Ishikawa (cell line): Measurements from ENCODE around the gene PDZD7.

Source experiments
- CEBPB ChIP-seq: IDR thresholded peaks from 2 replicates; pipeline ENCODE4 v1.6.1; 2012
- CREB1 ChIP-seq: IDR thresholded peaks from 2 replicates; pipeline ENCODE4 v1.6.1; 2012; ENCODE audit warnings: low read depth
- EGR1 ChIP-seq: IDR thresholded peaks from 2 replicates; pipeline ENCODE4 v1.6.1; 2012
- EP300 ChIP-seq: IDR thresholded peaks from 2 replicates; pipeline ENCODE4 v1.6.1; 2012; ENCODE audit warnings: borderline replicate concordance
- FOXM1 ChIP-seq: IDR thresholded peaks from 2 replicates; pipeline ENCODE4 v1.6.1; 2012; ENCODE audit warnings: low read depth, borderline replicate concordance
- MAX ChIP-seq: IDR thresholded peaks from 2 replicates; pipeline ENCODE4 v1.6.1; 2012
- NFIC ChIP-seq: IDR thresholded peaks from 2 replicates; pipeline ENCODE4 v1.6.1; 2012
- RAD21 ChIP-seq: IDR thresholded peaks from 2 replicates; pipeline ENCODE4 v1.6.1; 2012; ENCODE audit warnings: low read depth
- TAF1 ChIP-seq: IDR thresholded peaks from 2 replicates; pipeline ENCODE4 v1.6.1; 2012; ENCODE audit warnings: low read depth, mild to moderate bottlenecking
- TCF12 ChIP-seq: IDR thresholded peaks from 2 replicates; pipeline ENCODE4 v1.6.1; 2012; ENCODE audit warnings: low read depth
- TEAD4 ChIP-seq: IDR thresholded peaks from 2 replicates; pipeline ENCODE4 v1.6.1; 2012
- USF1 ChIP-seq: IDR thresholded peaks from 2 replicates; pipeline ENCODE4 v1.6.1; 2012
- YY1 ChIP-seq: IDR thresholded peaks from 2 replicates; pipeline ENCODE4 v1.6.1; 2012; ENCODE audit warnings: low read depth
- ZBTB7A ChIP-seq: IDR thresholded peaks from 2 replicates; pipeline ENCODE4 v1.6.1; 2012; ENCODE audit warnings: low read depth
- TF ChIP-seq, protein P1 (sequence below): IDR thresholded peaks from 2 replicates; pipeline ENCODE4 v1.6.1; 2012; ENCODE audit warnings: low read depth, mild to moderate bottlenecking

The PDZD7 gene

GRCh38 chr10:101031128-101031795, at the start of gene PDZD7, which contains the start of gene SFXN3:
Gene PDZD7 (minus strand): TSS chr10:101031129. CDS start chr10:101030219, 910 bp downstream.
Gene SFXN3 (plus strand): TSS chr10:101031234. CDS start chr10:101034695, 3,461 bp downstream.
- TF ChIP-seq USF1: no peak
- no peak for TF ChIP-seq EP300
- 0 out of 2 replicates have a peak, but pooled peaks have one; percentile 30 for TF ChIP-seq TAF1
- TF ChIP-seq RAD21: no peak
- peak; percentile 75 for TF ChIP-seq EGR1
- TF ChIP-seq TEAD4: peak; percentile 38; the same call in 1 of the 2 replicates
- TF ChIP-seq, protein P1, sequence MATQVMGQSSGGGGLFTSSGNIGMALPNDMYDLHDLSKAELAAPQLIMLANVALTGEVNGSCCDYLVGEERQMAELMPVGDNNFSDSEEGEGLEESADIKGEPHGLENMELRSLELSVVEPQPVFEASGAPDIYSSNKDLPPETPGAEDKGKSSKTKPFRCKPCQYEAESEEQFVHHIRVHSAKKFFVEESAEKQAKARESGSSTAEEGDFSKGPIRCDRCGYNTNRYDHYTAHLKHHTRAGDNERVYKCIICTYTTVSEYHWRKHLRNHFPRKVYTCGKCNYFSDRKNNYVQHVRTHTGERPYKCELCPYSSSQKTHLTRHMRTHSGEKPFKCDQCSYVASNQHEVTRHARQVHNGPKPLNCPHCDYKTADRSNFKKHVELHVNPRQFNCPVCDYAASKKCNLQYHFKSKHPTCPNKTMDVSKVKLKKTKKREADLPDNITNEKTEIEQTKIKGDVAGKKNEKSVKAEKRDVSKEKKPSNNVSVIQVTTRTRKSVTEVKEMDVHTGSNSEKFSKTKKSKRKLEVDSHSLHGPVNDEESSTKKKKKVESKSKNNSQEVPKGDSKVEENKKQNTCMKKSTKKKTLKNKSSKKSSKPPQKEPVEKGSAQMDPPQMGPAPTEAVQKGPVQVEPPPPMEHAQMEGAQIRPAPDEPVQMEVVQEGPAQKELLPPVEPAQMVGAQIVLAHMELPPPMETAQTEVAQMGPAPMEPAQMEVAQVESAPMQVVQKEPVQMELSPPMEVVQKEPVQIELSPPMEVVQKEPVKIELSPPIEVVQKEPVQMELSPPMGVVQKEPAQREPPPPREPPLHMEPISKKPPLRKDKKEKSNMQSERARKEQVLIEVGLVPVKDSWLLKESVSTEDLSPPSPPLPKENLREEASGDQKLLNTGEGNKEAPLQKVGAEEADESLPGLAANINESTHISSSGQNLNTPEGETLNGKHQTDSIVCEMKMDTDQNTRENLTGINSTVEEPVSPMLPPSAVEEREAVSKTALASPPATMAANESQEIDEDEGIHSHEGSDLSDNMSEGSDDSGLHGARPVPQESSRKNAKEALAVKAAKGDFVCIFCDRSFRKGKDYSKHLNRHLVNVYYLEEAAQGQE: no peak
- TF ChIP-seq FOXM1: no peak
- TF ChIP-seq MAX: peak; percentile 55
- peak; percentile 78; the same call in 1 of the 2 replicates for TF ChIP-seq ZBTB7A
- no peak for TF ChIP-seq YY1
- no peak for TF ChIP-seq NFIC
- TF ChIP-seq CREB1: no peak
- no peak for TF ChIP-seq TCF12
- no peak for TF ChIP-seq CEBPB

- TF ChIP-seq RAD21 (no peak), ZBTB7A (no peak), EP300 (no peak), NFIC (0 out of 2 replicates have a peak, but pooled peaks have one; percentile 33), CEBPB (no peak)
Observed at GRCh38 chr10:101079874-101080273, 48.9 kb upstream of the PDZD7 start.

DNA sequence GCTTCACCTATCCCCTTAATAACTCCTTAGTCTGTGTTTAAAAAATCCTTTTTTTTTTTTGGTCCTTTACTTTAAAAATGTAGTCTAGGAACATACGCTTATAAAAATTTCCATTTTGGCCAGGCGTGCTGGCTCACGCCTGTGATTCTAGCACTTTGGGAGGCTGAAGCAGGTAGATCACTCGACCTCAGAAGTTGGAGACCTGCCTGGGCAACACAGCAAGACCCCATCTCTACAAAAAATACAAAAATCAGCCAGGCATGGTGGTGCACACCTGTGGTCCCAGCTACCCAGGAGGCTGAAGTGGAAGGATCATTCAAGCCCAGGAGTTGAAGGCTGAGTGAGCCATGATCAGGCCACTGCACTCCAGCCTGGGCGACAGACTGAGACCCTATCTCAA, 45.7 kb upstream of the PDZD7 start:
- TF ChIP-seq FOXM1: no peak
- TF ChIP-seq MAX: no peak
- no peak for TF ChIP-seq ZBTB7A
- TF ChIP-seq EGR1: no peak
- TF ChIP-seq RAD21: no peak
- no peak for TF ChIP-seq NFIC
- no peak for TF ChIP-seq YY1
- TF ChIP-seq TEAD4: no peak
- TF ChIP-seq, protein P1: no peak
- TF ChIP-seq EP300: no peak

GRCh38 chr10:101075775-101076174, 44.8 kb upstream of the PDZD7 start:
- TF ChIP-seq USF1 (no peak), TCF12 (no peak), EP300 (no peak), YY1 (no peak), CREB1 (no peak), FOXM1 (no peak)

DNA sequence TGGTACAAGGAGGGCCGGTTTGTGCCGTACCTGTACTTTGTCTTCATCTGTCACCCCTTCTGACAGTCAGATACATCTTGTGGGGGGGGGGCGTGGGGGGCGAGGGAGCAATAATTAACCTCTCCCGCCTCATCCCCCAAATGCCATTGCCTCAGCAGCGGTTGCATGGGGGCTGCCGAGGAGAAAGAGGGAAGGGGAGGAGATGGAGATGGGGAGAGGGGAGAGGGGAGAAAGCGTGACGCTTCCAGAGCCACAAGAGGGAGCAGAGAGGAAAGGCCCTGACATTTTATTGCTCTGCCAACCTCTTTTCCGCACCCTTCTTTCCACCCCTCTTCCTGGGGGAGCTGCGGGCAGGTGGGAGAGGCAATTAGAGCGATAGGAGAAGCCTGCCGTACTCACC, 42.7 kb upstream of the PDZD7 start:
- TF ChIP-seq CEBPB: no peak
- no peak for TF ChIP-seq EP300
- no peak for TF ChIP-seq CREB1
- TF ChIP-seq TEAD4: no peak
- TF ChIP-seq, protein P1: no peak
- TF ChIP-seq EGR1: no peak
- TF ChIP-seq MAX: no peak
- no peak for TF ChIP-seq RAD21
- no peak for TF ChIP-seq TCF12
- TF ChIP-seq TAF1: no peak
